NT2/D1 (cell line): ENCODE data around the gene GDNF.

Experiments used
- DNase-seq: peaks from one replicate; pipeline ENCODE4 v3.0.0-alpha.2; 2011; ENCODE audit warnings: low read depth, low spot score
- H3K27me3 ChIP-seq: 2 replicates; pipeline ENCODE4 v1.6.0; 2011; ENCODE audit warnings: mild to moderate bottlenecking; ENCODE audit not compliant: insufficient read length, insufficient read depth
- H3K36me3 ChIP-seq: 2 replicates; pipeline ENCODE4 v1.6.1; 2011; ENCODE audit warnings: mild to moderate bottlenecking, low read length, mixed read lengths; ENCODE audit not compliant: insufficient read depth, insufficient read length
- H3K4me1 ChIP-seq: 2 replicates; pipeline ENCODE4 v1.5.1; 2011; ENCODE audit not compliant: insufficient read depth, insufficient read length
- H3K4me3 ChIP-seq: 2 replicates; pipeline ENCODE4 v1.5.1; 2011; ENCODE audit warnings: low read depth; ENCODE audit not compliant: insufficient read length
- H3K9ac ChIP-seq: 2 replicates; pipeline ENCODE4 v1.6.0; 2011; ENCODE audit warnings: low read depth; ENCODE audit not compliant: insufficient read length
- H3K9me3 ChIP-seq: 2 replicates; pipeline ENCODE4 v1.5.1; 2011; ENCODE audit warnings: mild to moderate bottlenecking, low read length; ENCODE audit not compliant: insufficient read depth
- SUZ12 ChIP-seq: IDR thresholded peaks from 2 replicates; pipeline ENCODE4 v1.6.1; 2011; ENCODE audit not compliant: insufficient read length, insufficient read depth; ENCODE audit errors: extremely low read depth
- YY1 ChIP-seq: IDR thresholded peaks from 2 replicates; pipeline ENCODE4 v1.6.1; 2011; ENCODE audit not compliant: insufficient read length, insufficient read depth
- ZNF274 ChIP-seq: IDR thresholded peaks from 2 replicates; pipeline ENCODE4 v1.6.1; 2011; ENCODE audit warnings: mild to moderate bottlenecking, low read depth, low read length

The GDNF gene

GRCh38 chr5:37815913-37816312, 23.9 kb downstream of the GDNF start:
- Histone ChIP-seq H3K27me3 (no peaks in the 10 kb centered on the region), H3K36me3 (peaks cover 9% of the 10 kb centered on the region), H3K9ac (no peak overlapping the region), H3K4me3 (no peak overlapping the region), H3K4me1 (no peaks in the 10 kb centered on the region), H3K9me3 (peaks cover 5% of the 10 kb centered on the region; the same call in 1 of the 2 replicates)
- no peak for TF ChIP-seq YY1
- TF ChIP-seq SUZ12: no peak
- no peak for DNase-seq

GRCh38 chr5:37814699-37815098, 25.1 kb downstream of the GDNF start:
- peaks cover 9% of the 10 kb centered on the region for H3K36me3 ChIP-seq
- TF ChIP-seq ZNF274 (no peak), YY1 (no peak), SUZ12 (no peak)
- no peaks in the 10 kb centered on the region for H3K4me1 ChIP-seq
- H3K27me3 ChIP-seq: no peaks in the 10 kb centered on the region
- H3K9me3 ChIP-seq: peaks cover 5% of the 10 kb centered on the region; the same call in 1 of the 2 replicates
- H3K4me3 ChIP-seq: no peak overlapping the region
- H3K9ac ChIP-seq: no peak overlapping the region
- DNase-seq: no peak

- H3K36me3 ChIP-seq: peaks cover 9% of the 10 kb centered on the region
- no peaks in the 10 kb centered on the region for H3K4me1 ChIP-seq
- no peak for DNase-seq
- no peaks in the 10 kb centered on the region for H3K27me3 ChIP-seq
- H3K9ac ChIP-seq: no peak overlapping the region
- no peak overlapping the region for H3K4me3 ChIP-seq
- no peaks in the 10 kb centered on the region for H3K9me3 ChIP-seq
- TF ChIP-seq YY1: no peak
- TF ChIP-seq ZNF274: no peak
- TF ChIP-seq SUZ12: no peak
These were observed 27.5 kb downstream of the GDNF start for GRCh38 chr5:37812365-37812764.

GRCh38 chr5:37811866-37812265, 28.0 kb downstream of the GDNF start:
- Histone ChIP-seq H3K36me3 (peaks cover 9% of the 10 kb centered on the region), H3K4me1 (no peaks in the 10 kb centered on the region), H3K27me3 (no peaks in the 10 kb centered on the region), H3K9ac (no peak overlapping the region), H3K4me3 (no peak overlapping the region), H3K9me3 (no peaks in the 10 kb centered on the region)
- TF ChIP-seq ZNF274: no peak
- TF ChIP-seq YY1: no peak
- TF ChIP-seq SUZ12: no peak
- no peak for DNase-seq

- no peak overlapping the region for H3K9ac ChIP-seq
- no peak for DNase-seq
- H3K9me3 ChIP-seq: no peaks in the 10 kb centered on the region
- H3K4me3 ChIP-seq: no peak overlapping the region
- no peaks in the 10 kb centered on the region for H3K4me1 ChIP-seq
- H3K36me3 ChIP-seq: peaks cover 7% of the 10 kb centered on the region
- no peaks in the 10 kb centered on the region for H3K27me3 ChIP-seq
- no peak for TF ChIP-seq ZNF274
- TF ChIP-seq YY1: no peak
- no peak for TF ChIP-seq SUZ12
These were observed 29.5 kb downstream of the GDNF start for GRCh38 chr5:37810311-37810710.

GRCh38 chr5:37808945-37809344, 30.9 kb downstream of the GDNF start:
- H3K4me1 ChIP-seq: no peaks in the 10 kb centered on the region
- DNase-seq: no peak
- no peak for TF ChIP-seq ZNF274
- TF ChIP-seq YY1: no peak
- TF ChIP-seq SUZ12: no peak
- H3K9me3 ChIP-seq: no peaks in the 10 kb centered on the region
- peaks cover 4% of the 10 kb centered on the region for H3K36me3 ChIP-seq
- H3K27me3 ChIP-seq: no peaks in the 10 kb centered on the region
- H3K4me3 ChIP-seq: no peak overlapping the region
- no peak overlapping the region for H3K9ac ChIP-seq

DNA sequence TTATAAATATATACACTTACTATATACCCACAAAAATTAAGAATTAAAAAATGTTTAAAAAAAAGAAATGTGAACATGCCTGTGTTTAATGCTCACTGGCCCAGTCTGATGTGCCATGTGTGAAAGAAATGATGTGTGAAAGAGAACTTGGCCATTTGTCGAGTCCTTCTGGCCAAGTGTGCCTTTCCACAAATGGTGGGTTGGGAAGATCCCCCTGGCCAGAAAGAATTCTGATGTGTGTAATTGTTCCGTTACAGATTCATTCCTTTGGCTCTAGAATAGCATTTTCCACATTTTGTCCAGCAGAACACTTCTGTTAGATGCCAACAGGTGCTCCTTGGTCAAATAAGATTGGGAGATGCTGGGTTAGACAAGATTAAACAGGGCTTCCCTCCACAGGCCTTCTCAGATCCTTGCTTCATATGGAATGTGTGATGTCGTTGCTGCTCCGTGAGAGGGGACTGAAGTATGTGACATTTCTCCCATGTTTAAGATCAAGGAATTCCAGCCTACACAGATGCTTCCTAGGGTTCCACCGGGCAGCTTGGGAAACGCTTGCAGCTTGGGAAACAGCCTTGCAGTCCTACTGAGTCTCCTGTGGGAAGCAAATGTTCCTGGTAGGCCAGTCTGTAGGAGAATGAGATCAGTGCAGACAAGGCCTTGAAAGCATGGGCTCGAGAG, 32.1 kb downstream of the GDNF start:
- TF ChIP-seq ZNF274: no peak
- no peak for TF ChIP-seq YY1
- no peak for TF ChIP-seq SUZ12
- DNase-seq: no peak
- Histone ChIP-seq H3K27me3 (no peaks in the 10 kb centered on the region), H3K4me1 (no peaks in the 10 kb centered on the region), H3K9ac (no peak overlapping the region), H3K4me3 (no peak overlapping the region), H3K36me3 (no peaks in the 10 kb centered on the region), H3K9me3 (no peaks in the 10 kb centered on the region)
